ENCODE results near the gene TTBK2. TPM values are rescaled to one million over a fixed set of nuclear protein-coding genes. Genes with fewer than 3 reads are reported as not detected.

TTBK2 gene
- total and polyA plus RNA-seq, 4 donors: 1.0 to 6.4 (median 4.3) TPM

GRCh38 chr15:42736178-42736792, 184.3 kb downstream of the TTBK2 start:
- TF ChIP-seq RAD21 (IDR thresholded peaks at IDR 0.05): no peak
- TF ChIP-seq ATF3 (IDR thresholded peaks at IDR 0.05): no peak
- TF ChIP-seq ZBTB33 (IDR thresholded peaks at IDR 0.05): no peak
- no peak for TF ChIP-seq MAX (IDR thresholded peaks at IDR 0.05)
- no peak for TF ChIP-seq RXRA (IDR thresholded peaks at IDR 0.05)
- TF ChIP-seq YY1 (IDR thresholded peaks at IDR 0.05): no peak
- no peak for TF ChIP-seq GABPA (IDR thresholded peaks at IDR 0.05 in 1 of 2, conservative IDR thresholded peaks at IDR 0.05 in 1 of 2)
- no peak for TF ChIP-seq FOXA2 (IDR thresholded peaks at IDR 0.05)
- TF ChIP-seq TAF1 (conservative IDR thresholded peaks at IDR 0.05): no peak
- no peak for TF ChIP-seq HNF4G (IDR thresholded peaks at IDR 0.05)
- no peak for TF ChIP-seq JUND (IDR thresholded peaks at IDR 0.05)
- TF ChIP-seq REST (IDR thresholded peaks at IDR 0.05): no peak
- no peak for TF ChIP-seq FOXA1 (IDR thresholded peaks at IDR 0.05)
- H3K27me3 ChIP-seq (ENCODE audit: control insufficient read depth in 4 of 4, insufficient read depth in 4 of 4, low read length in 3 of 4): no peaks in the 10 kb centered on the region
- 2% methylated on average over 55 of the region's 55 CpGs for WGBS

GRCh38 chr15:42735382-42736165, 185.0 kb downstream of the TTBK2 start:
- WGBS: 93% methylated on average over 19 of the region's 19 CpGs
- Histone ChIP-seq H3K36me3 (ENCODE audit: control insufficient read depth in 4 of 4, insufficient read depth in 3 of 4, low read depth in 1 of 4, low read length in 3 of 4) (peaks cover 8 to 43% (median 29%) of the 10 kb centered on the region in 4 donors), H3K4me3 (ENCODE audit: low read depth in 1 of 3, low read length in 3 of 3) (peak overlapping the region in 2 of 3 donors; percentile 93 to 97), H3K27me3 (ENCODE audit: control insufficient read depth in 4 of 4, insufficient read depth in 4 of 4, low read length in 3 of 4) (no peaks in the 10 kb centered on the region), H3K9me3 (ENCODE audit: control insufficient read depth in 4 of 4, low read length in 3 of 4) (no peaks in the 10 kb centered on the region), H3K27ac (ENCODE audit: low read depth in 1 of 2, low read length in 2 of 2) (no peak overlapping the region), H3K4me1 (ENCODE audit: control insufficient read depth in 4 of 4, insufficient read depth in 4 of 4, low read length in 3 of 4) (peaks cover 3 to 21% (median 16%) of the 10 kb centered on the region in 4 donors), H3K9ac (ENCODE audit: low read depth in 1 of 2, low read length in 2 of 2) (peak overlapping the region; percentile 43 to 72)
- DNase-seq (ENCODE audit: low spot score): no peak
- no peak for TF ChIP-seq YY1 (IDR thresholded peaks at IDR 0.05)
- no peak for TF ChIP-seq HNF4G (IDR thresholded peaks at IDR 0.05)
- TF ChIP-seq JUND (IDR thresholded peaks at IDR 0.05): no peak
- TF ChIP-seq ATF3 (IDR thresholded peaks at IDR 0.05): no peak
- no peak for TF ChIP-seq HNF4A (conservative IDR thresholded peaks at IDR 0.05)
- TF ChIP-seq RXRA (IDR thresholded peaks at IDR 0.05): no peak
- no peak for TF ChIP-seq EGR1 (IDR thresholded peaks at IDR 0.05; ENCODE audit: low read depth in 2 of 2)
- no peak for TF ChIP-seq TAF1 (conservative IDR thresholded peaks at IDR 0.05)

More at GRCh38 chr15:42736178-42736792, 184.3 kb downstream of the TTBK2 start:
- no peak for DNase-seq (ENCODE audit: low spot score)
- peak overlapping the region; percentile 43 to 72 for H3K9ac ChIP-seq (ENCODE audit: low read depth in 1 of 2, low read length in 2 of 2)
- H3K4me3 ChIP-seq (ENCODE audit: low read depth in 1 of 3, low read length in 3 of 3): peak overlapping the region; percentile 84 to 97 (median 93)
- H3K27ac ChIP-seq (ENCODE audit: low read depth in 1 of 2, low read length in 2 of 2): peak overlapping the region; percentile 28 to 67
- H3K36me3 ChIP-seq (ENCODE audit: control insufficient read depth in 4 of 4, insufficient read depth in 3 of 4, low read depth in 1 of 4, low read length in 3 of 4): peaks cover 5 to 35% (median 23%) of the 10 kb centered on the region in 4 donors
- no peaks in the 10 kb centered on the region for H3K9me3 ChIP-seq (ENCODE audit: control insufficient read depth in 4 of 4, low read length in 3 of 4)
- H3K4me1 ChIP-seq (ENCODE audit: control insufficient read depth in 4 of 4, insufficient read depth in 4 of 4, low read length in 3 of 4): peaks cover 3 to 21% (median 16%) of the 10 kb centered on the region in 4 donors

Data from liver (tissue), 9 donors.